C4-2B (cell line): ENCODE results near the gene CACNA2D1.

ENCODE experiments used
- ZFX ChIP-seq: fragments of 450-650 bp; IDR thresholded peaks from 2 replicates; pipeline ENCODE4 v1.6.1; 2017
- TF ChIP-seq, protein P1 (sequence below): fragments of 450-650 bp; conservative IDR thresholded peaks from 2 replicates; pipeline ENCODE4 v1.5.1; 2017; ENCODE audit warnings: mild to moderate bottlenecking

DNA sequence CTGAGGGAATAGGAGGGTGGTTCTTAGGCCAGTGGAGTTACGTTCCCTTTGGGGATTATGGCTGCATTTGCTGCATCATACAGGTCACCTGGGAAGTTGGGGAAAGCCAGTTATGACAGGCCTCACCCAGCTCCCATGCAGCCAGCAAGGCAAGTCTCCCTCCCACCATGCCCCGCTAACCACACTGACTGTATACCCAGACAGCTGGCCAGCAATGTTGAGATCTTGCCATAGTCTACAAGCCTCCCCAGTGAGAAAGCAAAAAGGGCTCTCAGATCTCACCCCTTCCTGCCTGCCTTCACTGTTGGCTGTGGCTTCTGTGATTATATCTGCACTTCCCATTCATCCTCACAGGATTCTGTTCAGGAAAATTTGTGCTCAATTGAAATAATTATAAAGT lies 540.5 kb downstream of the CACNA2D1 start:
- TF ChIP-seq, protein P1, sequence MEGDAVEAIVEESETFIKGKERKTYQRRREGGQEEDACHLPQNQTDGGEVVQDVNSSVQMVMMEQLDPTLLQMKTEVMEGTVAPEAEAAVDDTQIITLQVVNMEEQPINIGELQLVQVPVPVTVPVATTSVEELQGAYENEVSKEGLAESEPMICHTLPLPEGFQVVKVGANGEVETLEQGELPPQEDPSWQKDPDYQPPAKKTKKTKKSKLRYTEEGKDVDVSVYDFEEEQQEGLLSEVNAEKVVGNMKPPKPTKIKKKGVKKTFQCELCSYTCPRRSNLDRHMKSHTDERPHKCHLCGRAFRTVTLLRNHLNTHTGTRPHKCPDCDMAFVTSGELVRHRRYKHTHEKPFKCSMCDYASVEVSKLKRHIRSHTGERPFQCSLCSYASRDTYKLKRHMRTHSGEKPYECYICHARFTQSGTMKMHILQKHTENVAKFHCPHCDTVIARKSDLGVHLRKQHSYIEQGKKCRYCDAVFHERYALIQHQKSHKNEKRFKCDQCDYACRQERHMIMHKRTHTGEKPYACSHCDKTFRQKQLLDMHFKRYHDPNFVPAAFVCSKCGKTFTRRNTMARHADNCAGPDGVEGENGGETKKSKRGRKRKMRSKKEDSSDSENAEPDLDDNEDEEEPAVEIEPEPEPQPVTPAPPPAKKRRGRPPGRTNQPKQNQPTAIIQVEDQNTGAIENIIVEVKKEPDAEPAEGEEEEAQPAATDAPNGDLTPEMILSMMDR = no peak
- TF ChIP-seq ZFX = no peak
